ENCODE results near the gene LSM4. TPM values are rescaled to one million over a fixed set of nuclear protein-coding genes. Genes with fewer than 3 reads are reported as not detected.

Gene LSM4
- total and polyA plus RNA-seq, 2 donors (not counting 3 experiments of a cell fraction or from before 2014, with no cell fraction given) = 118 to 119 TPM

DNA sequence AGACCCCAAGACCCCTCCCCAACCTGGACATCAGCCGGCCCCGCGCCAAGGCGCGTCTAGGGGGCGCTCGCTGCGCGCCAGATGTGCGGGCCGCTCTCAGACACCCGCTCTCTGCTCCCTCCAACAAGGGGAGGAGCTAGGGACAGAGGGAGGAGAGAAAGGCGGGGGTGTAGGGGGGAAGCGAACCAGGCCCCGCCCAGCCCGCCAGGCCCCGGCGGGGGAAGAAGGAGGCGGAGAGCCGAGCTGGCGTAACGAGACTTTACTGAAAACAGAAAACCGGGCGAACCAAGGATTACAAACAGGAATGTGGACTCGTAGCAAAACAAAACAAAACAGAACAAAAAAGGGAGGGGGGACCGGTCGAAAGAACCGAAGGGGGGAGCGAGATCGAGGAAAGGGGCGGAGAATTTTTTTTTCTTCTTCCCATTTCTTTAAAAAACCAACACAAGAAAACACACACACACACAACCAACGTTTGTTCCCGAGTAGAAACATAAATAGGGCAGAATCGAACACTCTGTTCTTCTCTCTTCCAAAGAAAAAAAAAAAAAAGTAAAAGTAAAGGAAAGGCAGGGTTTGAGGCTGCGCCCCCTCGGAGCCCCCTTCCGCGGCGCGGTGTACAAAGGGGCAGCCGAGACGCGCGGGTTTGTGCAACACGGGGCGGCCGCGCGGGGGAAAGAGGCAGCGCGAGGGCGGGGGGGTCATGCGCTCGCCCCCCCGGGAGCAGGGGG, 43.2 kb downstream of the LSM4 start:
- intact Hi-C loops (cut with micrococcal nuclease) (loop anchor here (1.0 to 5.0 kb wide), 5 partner anchors 44 to 137 kb away; partner anchors contain the start of genes LSM4 and PGPEP1), dilution Hi-C loops (cut with MboI; ENCODE audit: extremely low pct_ligation_motif_present, low sequenced_read_pairs) (no loop called here)
- ChIA-PET POLR2A (interaction anchor here (0.7 to 5.0 kb wide), 19 partner anchors 9 to 860 kb away, joined by 3 to 113 read pairs (median 12); partner anchors contain the start of genes GDF15, LSM4, MVB12A and SSBP4), CTCF (interaction anchor here (0.5 to 6.2 kb wide), 62 partner anchors 8 to 431 kb away, joined by 3 to 401 read pairs (median 6); partner anchors contain the start of genes GDF15, LSM4, MPV17L2 and PGPEP1)
- peak overlapping the region; percentile 89 for H3K27ac ChIP-seq (ENCODE audit: insufficient read depth, low read depth, low read length)
- H3K4me1 ChIP-seq (ENCODE audit: control insufficient read depth, extremely low read depth, insufficient read depth, low read length) = peaks cover 28% of the 10 kb centered on the region
- DNase-seq (ENCODE audit: low read depth, low spot score) (peak; percentile 96), FAIRE-seq (peak; percentile 98)
- H3K36me3 ChIP-seq (ENCODE audit: control insufficient read depth in 2 of 2, extremely low read depth in 1 of 2, insufficient read depth in 2 of 2, low read length in 2 of 2) = peaks cover 0 to 2% of the 10 kb centered on the region in 2 experiments
- no peak for TF ChIP-seq MYC (IDR thresholded peaks at IDR 0.05; ENCODE audit: low read depth, low read length)
- TF ChIP-seq, protein P1, sequence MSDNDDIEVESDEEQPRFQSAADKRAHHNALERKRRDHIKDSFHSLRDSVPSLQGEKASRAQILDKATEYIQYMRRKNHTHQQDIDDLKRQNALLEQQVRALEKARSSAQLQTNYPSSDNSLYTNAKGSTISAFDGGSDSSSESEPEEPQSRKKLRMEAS (IDR thresholded peaks at IDR 0.05; ENCODE audit: insufficient read depth, insufficient read length) = no peak
- TF ChIP-seq GATA2 (IDR thresholded peaks at IDR 0.05; ENCODE audit: insufficient read depth, insufficient read length, low read depth, low read length) = no peak
- no peak for TF ChIP-seq JUN (IDR thresholded peaks at IDR 0.05; ENCODE audit: borderline replicate concordance, insufficient read depth, insufficient read length, low read depth)
- TF ChIP-seq, protein P2, sequence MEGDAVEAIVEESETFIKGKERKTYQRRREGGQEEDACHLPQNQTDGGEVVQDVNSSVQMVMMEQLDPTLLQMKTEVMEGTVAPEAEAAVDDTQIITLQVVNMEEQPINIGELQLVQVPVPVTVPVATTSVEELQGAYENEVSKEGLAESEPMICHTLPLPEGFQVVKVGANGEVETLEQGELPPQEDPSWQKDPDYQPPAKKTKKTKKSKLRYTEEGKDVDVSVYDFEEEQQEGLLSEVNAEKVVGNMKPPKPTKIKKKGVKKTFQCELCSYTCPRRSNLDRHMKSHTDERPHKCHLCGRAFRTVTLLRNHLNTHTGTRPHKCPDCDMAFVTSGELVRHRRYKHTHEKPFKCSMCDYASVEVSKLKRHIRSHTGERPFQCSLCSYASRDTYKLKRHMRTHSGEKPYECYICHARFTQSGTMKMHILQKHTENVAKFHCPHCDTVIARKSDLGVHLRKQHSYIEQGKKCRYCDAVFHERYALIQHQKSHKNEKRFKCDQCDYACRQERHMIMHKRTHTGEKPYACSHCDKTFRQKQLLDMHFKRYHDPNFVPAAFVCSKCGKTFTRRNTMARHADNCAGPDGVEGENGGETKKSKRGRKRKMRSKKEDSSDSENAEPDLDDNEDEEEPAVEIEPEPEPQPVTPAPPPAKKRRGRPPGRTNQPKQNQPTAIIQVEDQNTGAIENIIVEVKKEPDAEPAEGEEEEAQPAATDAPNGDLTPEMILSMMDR (IDR thresholded peaks at IDR 0.05; ENCODE audit: extremely low read depth in 1 of 2, insufficient read depth in 1 of 2, low read depth in 1 of 2, low read length in 2 of 2) = peak; percentile 88 to 97
- TF ChIP-seq EZH2 (IDR thresholded peaks at IDR 0.05; ENCODE audit: borderline replicate concordance, low read depth, low read length, severe bottlenecking) = no peak
- TF ChIP-seq POLR2A (IDR thresholded peaks at IDR 0.05; ENCODE audit: low read depth, low read length) = peak; percentile 67
- peak; percentile 41 for TF ChIP-seq POLR2AphosphoS5 (IDR thresholded peaks at IDR 0.05; ENCODE audit: insufficient read depth, low read depth, low read length)
- TF ChIP-seq FOS (IDR thresholded peaks at IDR 0.05; ENCODE audit: borderline replicate concordance, insufficient read depth, low read length) = no peak
- BruUV-seq (replicated peaks) = TSS peak; percentile 31
- peaks cover 5% of the 10 kb centered on the region for H4K20me1 ChIP-seq (replicated peaks; ENCODE audit: control insufficient read depth, extremely low read depth, insufficient read depth, low read length)
- H3K9me3 ChIP-seq (replicated peaks; ENCODE audit: control insufficient read depth, insufficient read depth, low read length) = no peaks in the 10 kb centered on the region
- H3K9me1 ChIP-seq (replicated peaks; ENCODE audit: control insufficient read depth, extremely low read depth, insufficient read depth, low read length) = no peaks in the 10 kb centered on the region
- peak overlapping the region; percentile 72 to 92 (median 80) for H3K4me3 ChIP-seq (replicated peaks in 1 of 3; ENCODE audit: insufficient read depth in 1 of 3, low read depth in 1 of 3, low read length in 3 of 3)
- peak overlapping the region; percentile 95 for H3K9ac ChIP-seq (replicated peaks; ENCODE audit: extremely low read depth, insufficient read depth, low read length)
- H3K4me2 ChIP-seq (ENCODE audit: insufficient read depth, low read length) = peak overlapping the region; percentile 81
- no peaks in the 10 kb centered on the region for H3K27me3 ChIP-seq (ENCODE audit: control insufficient read depth in 2 of 2, insufficient read depth in 2 of 2, low read length in 2 of 2)
- peaks cover 31% of the 10 kb centered on the region for H3K79me2 ChIP-seq (ENCODE audit: control insufficient read depth, insufficient read depth, low read length)
- H2AFZ ChIP-seq (ENCODE audit: low read depth, low read length) = no peak overlapping the region
